Loucy (cell line): ENCODE data around the gene PLEKHG4B.

Experiments used
- CTCF ChIP-seq: fragments of 200-600 bp; sonication (generic); conservative IDR thresholded peaks from 2 replicates; pipeline ENCODE4 v1.5.1; 2014; ENCODE audit warnings: mild to moderate bottlenecking, antibody characterized with exemption, low read length
- EZH2phosphoT487 ChIP-seq: fragments of 200-600 bp; IDR thresholded peaks from 2 replicates; pipeline ENCODE4 v1.6.1; 2018; ENCODE audit warnings: antibody characterized with exemption, mild to moderate bottlenecking, moderate library complexity, borderline replicate concordance

- no peak for TF ChIP-seq CTCF
- no peak for TF ChIP-seq EZH2phosphoT487
Measured at GRCh38 chr5:189976-190365, 98.0 kb downstream of the PLEKHG4B start.
